IPS-18c (cell line): ENCODE data around the gene PPIE.
"Not testable (repeated sequence)": the region's sequence is repeated elsewhere in the genome, so short reads cannot be mapped to it uniquely, and the experiment has no call there.

Experiments used
- H3K4me3 ChIP-seq: 2 replicates; pipeline ENCODE4 v1.7.0; 2013; ENCODE audit warnings: low read depth, mild to moderate bottlenecking, low read length, moderate library complexity; ENCODE audit not compliant: insufficient read depth
- H3K9me3 ChIP-seq: one replicate; pipeline ENCODE4 v1.6.1; 2013; ENCODE audit warnings: mild to moderate bottlenecking, low read length, moderate library complexity; ENCODE audit not compliant: control insufficient read depth, insufficient read depth

The PPIE gene

DNA sequence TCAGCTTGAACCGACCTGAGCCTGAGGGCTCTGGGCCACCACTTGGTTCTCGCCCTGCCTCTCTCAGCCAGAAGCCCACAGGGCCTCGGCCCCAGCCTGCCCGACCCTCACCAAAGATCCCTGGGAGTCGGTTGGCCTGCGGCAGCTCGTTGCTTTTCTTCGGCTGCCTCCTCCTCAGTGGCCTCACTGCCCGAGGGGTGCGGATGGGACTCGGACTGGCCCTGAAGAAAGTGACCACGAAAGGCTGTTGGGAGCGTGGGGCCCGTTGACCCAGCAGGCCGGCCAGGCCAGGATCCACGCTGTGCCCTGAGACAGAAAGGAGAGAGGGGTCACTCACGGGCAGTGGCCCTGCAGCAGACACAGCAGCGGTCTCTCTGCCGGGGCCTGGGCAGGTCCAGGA, 25.8 kb downstream of the PPIE start:
- H3K4me3 ChIP-seq, H3K9me3 ChIP-seq: not testable (repeated sequence)

DNA sequence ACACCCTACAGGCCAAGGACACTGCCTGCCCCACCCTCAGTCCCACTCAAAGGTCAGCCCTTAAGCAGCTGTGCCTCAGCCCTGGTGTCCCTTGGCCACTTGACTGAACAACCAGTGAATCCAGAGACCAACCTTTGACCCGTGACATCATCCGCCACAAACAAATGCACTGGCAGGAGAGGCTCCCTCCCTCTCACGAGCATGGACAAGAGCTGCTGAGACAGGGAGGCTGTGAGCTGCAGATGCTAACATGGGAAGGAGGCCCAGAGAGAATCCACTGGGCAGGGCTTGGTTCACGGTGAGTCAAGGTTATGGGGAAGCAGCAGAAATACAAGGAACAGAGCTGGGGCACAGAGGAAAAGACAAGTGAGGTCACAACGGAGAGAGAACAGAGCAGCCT, 27.8 kb downstream of the PPIE start:
- not testable (repeated sequence) for H3K9me3 ChIP-seq, H3K4me3 ChIP-seq

DNA sequence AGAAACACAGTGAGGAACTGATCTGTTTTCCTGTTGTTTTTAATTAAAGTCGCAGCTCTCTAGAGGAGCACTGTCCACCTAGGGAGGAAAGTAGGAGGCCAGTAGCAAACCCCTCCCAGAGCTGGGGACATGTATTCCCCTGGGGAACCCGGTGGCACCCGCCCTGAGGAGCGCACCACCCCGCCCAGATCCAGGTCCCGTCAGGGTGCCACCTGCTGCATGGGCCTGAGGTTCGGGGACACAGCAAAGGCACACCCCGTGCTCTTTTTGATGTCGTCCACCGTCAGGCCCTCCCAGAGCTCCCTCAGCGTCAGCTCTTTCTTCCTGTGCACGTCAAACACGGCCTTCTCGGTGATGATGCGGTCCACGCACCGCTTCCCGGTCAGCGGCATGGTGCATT, 30.8 kb downstream of the PPIE start:
- not testable (repeated sequence) for H3K9me3 ChIP-seq

DNA sequence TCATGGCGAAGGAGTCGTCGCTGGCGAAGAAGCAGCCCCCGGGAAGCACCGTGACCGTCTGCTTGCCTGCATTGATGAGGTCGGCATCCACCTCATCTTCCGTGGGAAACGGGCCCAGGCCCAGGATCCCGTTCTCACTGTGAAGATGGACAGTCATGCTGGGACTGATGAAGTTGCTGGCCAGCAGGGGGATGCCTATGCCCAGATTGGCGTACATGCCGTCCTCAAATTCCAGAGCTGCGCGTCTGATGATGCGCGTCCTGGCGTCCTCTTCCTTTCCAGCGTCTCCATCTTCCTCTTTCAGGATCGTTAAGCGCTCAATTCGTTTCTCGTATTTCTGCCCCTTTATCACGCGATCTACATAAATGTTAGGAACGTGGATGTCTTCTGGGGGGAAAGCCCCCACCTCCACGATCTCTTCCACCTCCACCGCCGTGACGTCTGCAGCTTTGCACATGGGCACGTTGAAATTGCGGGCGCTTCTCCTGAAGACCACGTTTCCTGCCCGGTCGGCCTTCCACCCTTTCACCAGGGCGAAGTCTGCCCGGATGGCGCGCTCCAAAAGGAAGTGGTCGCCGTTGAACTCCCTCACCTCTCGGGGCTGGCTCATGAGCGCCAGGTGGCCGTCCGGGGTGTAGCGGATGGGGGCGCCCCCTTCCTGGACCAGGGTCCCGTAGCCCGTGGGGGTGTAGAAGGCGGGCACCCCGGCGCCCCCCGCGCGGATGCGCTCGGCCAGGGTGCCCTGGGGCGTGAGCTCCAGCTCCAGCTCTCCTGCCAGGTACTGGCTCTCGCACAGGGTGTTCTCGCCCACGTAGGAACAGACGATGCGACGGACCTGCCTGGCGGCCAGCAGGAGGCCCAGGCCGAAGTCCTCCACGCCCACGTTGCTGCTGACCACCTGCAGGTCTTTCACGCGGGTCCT, 31.7 kb downstream of the PPIE start:
- H3K4me3 ChIP-seq: not testable (repeated sequence)

More for the DNA sequence above, 30.8 kb downstream of the PPIE start:
- not testable (repeated sequence) for H3K4me3 ChIP-seq

DNA sequence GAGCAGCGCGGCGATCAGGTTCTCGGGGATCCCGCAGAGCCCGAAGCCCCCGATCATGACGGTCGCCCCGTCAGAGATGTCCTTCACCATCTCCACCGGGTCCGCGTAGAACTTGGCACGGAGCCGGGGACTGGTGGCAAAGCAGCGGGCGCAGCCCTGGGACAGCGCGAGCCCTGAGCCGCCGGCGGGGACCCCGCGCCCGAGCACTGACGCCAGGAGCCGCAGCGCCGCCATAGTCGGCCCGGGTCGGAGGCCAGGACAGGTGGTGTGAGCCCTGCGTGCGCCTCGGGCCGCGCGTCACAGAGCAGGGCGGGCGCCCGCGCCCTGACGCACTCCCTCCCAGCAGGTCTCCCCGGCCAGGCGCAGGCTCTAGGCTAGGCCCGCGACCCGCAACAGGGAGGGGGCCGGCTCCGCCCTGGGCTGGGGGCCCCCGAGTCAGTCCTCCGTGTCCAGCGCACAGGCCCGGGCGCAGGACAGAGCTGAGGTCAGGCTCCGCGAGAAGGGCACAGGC, 32.4 kb downstream of the PPIE start, which contains the start of gene OXCT2:
TSS of gene OXCT2 (minus strand) at position 327 of the 511 bp plus-strand sequence. CDS start at position 234, 93 bp downstream.
- not testable (repeated sequence) for H3K9me3 ChIP-seq, H3K4me3 ChIP-seq

More for the DNA sequence above, 31.7 kb downstream of the PPIE start:
- H3K9me3 ChIP-seq: not testable (repeated sequence)

DNA sequence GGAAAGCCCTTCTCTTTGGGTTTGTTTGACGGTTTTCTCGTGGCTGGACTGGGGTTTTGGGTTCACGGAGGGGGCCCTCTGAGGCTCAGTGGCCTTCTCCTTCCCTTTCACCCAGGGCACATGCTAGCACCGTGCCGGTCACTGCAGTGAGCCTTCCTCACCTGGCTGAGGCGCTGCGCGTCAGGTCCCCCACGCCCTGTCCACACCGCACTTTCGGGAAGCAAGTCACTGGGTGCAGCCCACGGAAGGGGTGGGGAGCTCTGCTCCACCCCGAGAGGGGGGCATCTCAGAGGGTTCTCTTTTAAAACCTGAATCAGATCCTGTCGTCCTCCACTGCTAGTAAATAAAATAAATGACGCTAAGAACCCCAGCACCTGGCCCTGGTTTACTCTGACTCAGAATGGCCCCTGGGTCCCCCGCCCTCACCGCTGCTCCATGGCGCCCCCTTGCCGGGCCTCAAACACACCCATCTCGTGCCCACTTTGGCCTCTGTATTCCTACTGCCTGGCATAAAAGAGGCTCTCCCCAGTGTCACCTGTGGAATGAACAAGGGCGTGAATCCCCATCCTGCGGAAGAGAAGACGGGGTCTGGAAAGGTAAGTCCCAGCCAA, 34.8 kb downstream of the PPIE start:
- not testable (repeated sequence) for H3K4me3 ChIP-seq, H3K9me3 ChIP-seq

DNA sequence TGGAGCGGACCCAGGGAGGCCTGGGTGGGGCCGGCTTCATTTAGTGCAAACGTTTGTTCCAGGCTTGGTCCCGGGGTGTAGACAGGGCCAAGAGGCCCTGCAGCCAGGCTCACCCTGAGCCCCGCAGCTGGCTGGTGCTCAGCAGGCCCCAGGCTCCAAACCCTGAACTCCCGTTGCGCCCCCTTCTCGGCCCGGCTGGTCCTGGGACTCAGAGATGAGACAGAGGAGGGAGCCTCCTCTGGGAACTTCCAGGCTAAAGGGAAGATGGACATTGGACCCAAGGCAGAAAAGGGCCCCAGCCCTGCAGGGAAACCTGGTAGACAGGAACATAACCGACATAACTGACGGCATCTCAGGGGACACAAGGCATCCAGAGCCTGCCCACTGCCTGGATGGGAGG, 36.5 kb downstream of the PPIE start:
- not testable (repeated sequence) for H3K9me3 ChIP-seq, H3K4me3 ChIP-seq

DNA sequence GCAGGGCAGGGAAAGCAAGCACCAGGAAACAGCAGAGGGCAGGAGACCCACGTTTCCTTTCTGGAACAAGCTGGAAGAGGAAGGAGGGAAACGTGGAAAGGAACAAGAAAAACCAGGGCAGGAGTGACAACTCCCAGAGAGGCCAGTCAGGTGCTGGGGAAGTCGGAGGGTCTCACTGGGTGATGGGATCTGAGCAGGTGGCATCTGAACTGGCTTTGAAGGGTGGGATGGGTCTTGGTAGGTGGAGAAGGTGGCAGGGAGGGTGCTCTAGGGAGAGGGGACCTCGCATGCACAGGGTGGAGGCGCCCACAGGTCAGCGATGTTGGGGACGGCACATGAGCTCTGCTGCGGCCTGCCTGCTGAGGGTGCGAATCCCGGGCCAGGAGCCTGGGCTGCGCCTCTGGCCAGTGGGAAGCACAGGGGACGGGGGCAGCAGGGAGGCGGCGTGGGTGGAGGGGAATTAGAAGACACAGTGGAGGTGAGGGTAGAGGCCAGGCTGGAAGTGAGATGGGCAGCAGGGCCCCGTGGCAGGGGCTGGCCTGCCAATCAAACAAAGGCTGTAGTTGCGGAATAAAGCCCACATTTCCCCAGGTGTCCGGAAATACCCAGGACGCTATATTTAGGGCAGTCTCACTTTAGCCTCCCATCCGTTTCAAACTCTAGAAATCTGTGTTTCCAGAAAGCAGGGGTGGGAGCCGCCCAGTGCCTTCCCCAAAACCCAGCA, 37.2 kb downstream of the PPIE start:
- not testable (repeated sequence) for H3K9me3 ChIP-seq, H3K4me3 ChIP-seq

DNA sequence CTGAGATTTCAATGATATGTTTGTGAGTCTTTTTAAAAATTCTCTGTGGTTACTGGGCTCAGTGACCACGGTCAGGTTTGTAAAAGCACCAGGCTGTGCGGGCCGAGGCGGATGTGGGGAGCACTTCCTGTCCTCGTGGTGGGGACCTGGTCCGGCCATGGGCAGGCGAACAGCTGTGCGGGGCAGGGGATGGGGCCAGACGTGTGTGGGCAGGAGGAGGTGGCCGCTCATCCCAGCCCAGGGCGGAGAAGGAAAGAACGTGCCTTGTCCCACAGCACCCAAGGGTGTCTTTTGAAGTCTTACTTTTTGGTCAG, 37.7 kb downstream of the PPIE start:
- Histone ChIP-seq H3K4me3 (no peak overlapping the region), H3K9me3 (no peaks in the 10 kb centered on the region)

DNA sequence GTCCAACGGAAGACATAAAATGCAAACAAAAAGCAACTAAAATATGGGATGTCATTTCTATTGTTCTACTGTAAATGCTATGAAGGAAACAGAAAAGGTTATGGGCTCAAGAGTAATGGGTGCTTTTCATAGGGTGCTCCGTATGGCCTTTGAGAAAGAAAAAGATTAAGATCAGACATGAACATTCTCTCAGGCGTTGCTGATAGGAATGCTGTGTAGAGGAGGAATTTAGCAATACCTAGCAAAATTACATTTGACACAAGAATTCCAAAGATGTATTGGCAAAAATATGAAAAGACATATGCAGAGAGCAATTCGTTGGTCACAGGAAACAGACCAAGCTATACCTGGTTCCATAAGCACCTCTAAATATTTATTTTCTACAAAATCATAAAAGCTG, 38.2 kb downstream of the PPIE start:
- no peaks in the 10 kb centered on the region for H3K9me3 ChIP-seq
- H3K4me3 ChIP-seq: no peak overlapping the region

DNA sequence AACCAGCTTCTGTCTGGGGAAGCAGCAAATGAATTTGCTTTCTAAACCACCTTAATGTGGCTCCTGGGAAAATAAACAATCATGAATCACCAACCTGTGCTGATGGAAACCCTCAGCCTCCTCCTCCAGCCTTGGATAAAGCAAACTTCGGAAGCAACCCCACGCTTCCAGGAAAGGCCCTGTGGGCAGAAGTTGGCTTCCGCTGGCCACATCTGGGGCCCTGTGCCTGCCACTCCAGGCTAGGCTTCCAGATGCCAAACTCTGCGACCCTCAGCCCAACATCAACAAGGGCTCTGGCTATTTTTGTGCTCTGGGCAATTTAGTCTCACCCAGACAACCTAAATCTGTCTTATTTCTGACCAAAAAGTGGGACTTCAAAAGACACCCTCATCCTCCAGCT, 38.6 kb downstream of the PPIE start:
- Histone ChIP-seq H3K4me3 (no peak overlapping the region), H3K9me3 (no peaks in the 10 kb centered on the region)

DNA sequence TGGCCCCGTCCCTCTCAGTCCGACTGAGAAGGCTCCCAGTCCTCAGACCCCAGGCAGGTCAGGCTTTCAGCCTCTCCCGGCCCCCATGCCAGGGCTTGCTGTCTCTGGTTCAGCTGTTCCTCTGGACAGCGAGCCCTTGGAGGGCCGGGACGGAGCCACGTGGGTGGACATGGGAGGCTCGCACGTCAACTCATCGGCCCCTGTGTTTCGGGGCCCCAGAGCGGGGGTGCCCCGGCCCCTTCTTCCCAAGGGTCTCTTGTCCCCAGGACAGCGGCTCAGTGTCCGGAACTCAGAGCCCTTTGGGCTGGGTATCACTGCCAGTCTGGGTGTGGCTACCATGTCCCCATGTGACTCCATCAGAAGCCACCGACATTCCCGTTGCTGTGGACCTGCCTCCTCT, 39.2 kb downstream of the PPIE start:
- H3K9me3 ChIP-seq, H3K4me3 ChIP-seq: not testable (repeated sequence)

DNA sequence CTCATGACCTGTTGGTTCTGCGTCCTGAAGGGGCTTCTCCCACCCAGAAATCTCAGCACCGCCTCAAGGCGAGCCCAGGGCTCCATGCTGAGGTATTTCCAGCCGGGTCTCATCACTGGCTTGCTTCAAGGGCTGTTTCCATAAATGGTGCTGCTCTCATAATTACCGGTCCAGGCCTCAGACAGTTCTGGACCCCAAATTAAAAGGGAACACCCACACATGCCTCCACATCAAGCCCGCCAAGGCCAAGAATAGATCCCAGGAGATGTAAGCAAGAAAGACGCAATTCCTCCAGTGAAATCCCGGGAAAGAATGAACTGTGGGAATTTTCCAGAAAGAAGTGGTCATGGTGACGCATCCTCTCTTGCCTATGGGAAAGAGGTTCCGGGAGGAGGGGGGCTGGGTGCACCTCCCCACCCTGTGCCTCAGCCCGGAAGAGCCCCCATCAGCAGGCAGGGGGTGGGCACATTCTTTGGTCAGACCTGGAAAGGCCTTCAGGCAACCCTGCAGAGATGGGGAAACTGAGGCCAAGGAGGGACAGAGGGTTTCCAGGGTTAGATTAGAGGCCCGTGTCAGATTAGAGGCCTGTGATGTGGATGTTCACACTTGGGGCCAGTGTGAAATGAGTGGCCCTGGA, 39.9 kb downstream of the PPIE start:
- H3K9me3 ChIP-seq, H3K4me3 ChIP-seq: not testable (repeated sequence)

DNA sequence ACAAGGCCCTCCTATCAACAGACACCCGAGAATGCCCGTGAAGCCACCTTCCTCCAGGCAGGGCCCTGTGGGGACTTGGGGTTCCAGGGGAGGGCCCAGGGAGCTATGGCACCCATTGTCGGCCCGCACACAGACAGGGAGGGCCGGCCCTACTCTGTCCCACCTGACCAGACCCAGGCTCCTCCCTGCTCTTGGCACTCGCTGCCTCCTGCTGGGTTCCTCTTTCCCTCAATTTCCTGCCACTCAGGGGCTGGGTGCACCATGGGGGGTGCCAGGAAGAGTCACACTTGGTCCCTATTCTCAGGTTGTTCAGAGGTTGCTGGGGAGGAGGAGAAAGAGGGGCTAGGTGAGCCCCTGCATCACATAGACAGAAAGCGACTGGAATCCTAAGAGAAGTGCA, 40.5 kb downstream of the PPIE start:
- H3K4me3 ChIP-seq: no peak overlapping the region
- no peaks in the 10 kb centered on the region for H3K9me3 ChIP-seq

DNA sequence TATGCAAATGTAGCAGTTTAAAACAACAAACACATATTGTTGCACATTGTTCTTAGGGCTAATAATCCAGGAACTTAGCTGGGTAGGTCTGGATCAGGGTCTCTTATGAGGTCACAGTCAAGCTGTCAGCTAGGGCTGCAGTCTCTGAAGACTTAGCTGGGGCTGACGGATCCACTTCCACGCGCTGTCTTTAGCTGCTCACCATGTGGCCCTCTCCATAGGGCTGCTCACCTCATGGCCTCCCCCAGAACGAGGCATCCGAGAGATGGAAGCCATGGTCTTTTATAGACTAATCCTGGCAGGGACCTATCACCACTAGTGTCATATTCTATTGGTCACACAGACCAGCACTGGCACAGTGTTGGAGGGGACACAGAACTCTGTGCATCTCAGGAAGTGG, 41.1 kb downstream of the PPIE start:
- Histone ChIP-seq H3K9me3 (no peaks in the 10 kb centered on the region), H3K4me3 (no peak overlapping the region)

DNA sequence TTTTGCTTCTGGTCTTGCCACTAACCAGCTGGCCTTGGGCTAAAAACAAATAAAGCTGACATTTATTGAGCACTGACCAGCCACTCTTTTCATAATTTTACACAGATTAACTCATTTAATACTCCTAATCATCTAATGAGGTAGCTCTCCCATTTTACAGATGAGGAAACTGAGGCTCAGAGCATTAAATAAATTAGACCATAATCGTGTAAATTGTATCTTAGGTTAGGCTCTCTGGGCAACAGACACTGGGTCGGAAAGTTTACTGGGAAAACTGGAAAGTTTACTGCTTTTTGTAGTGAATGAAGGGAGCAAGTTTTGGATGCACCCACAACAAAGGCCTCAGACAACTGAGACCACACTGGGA, 42.6 kb downstream of the PPIE start:
- Histone ChIP-seq H3K4me3 (no peak overlapping the region), H3K9me3 (no peaks in the 10 kb centered on the region)

DNA sequence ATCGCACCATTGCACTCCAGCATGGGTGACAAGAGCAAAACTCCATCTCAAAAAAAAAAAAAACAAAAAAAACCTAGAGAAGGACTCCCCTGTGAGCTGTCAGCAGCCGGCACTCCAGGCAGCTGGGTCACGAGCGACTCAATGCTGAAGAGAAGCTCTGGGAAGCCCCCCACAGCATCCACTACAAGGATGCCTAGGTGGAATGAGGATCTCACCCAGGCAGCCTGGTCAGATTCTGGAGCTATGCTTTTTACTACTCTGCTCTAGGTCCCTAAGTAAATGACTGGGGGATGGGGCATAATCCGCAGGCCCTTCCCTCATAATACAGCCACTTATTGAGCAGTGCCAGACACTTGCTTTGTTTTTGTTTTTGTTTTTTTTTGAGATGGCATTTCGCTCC, 43.4 kb downstream of the PPIE start:
- Histone ChIP-seq H3K4me3 (no peak overlapping the region), H3K9me3 (no peaks in the 10 kb centered on the region)

DNA sequence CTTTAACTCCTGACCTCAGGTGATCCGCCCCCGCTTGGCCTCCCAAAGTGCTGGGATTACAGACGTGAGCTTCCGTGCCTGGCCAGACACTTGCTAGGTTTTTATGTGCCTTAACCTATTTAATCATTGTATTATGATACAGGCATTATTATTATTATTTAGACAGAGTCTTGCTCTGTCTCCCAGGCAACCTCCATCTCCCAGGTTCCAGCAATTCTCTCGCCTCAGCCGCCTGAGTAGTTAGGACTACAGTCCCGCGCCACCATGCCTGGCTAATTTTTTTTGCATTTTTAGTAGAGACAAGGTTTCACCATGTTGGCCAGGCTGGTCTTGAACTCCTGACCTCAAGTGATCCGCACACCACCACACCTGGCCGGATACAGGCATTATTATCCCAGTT, 44.0 kb downstream of the PPIE start:
- H3K4me3 ChIP-seq, H3K9me3 ChIP-seq: not testable (repeated sequence)
